Activated T-helper 1 cell treated with Interleukin-2 at 50 U/mL for 16 hours (primary cell): ENCODE results near the gene ELMO1.
A peak's percentile ranks its signal among the peaks of the same experiment; 100 is the strongest.

Source experiments
- DNase-seq: peaks from one replicate; pipeline ENCODE4 v3.0.0-alpha.2; 2020; ENCODE audit warnings: low read depth

Gene ELMO1

GRCh38 chr7:37310327-37311080 lies 138.2 kb downstream of the ELMO1 start:
- no peak for DNase-seq

GRCh38 chr7:37309493-37309892 lies 139.2 kb downstream of the ELMO1 start:
- no peak for DNase-seq

- no peak for DNase-seq
Observed at GRCh38 chr7:37304921-37305320, 143.7 kb downstream of the ELMO1 start.

- no peak for DNase-seq
Observed at GRCh38 chr7:37297546-37297945, 151.1 kb downstream of the ELMO1 start.

GRCh38 chr7:37295401-37295800 lies 153.3 kb downstream of the ELMO1 start:
- no peak for DNase-seq

- DNase-seq, result no peak
Observed at GRCh38 chr7:37290731-37291130, 157.9 kb downstream of the ELMO1 start.

- no peak for DNase-seq
Observed at GRCh38 chr7:37289781-37290180, 158.9 kb downstream of the ELMO1 start.

- no peak for DNase-seq
Observed at GRCh38 chr7:37289367-37289766, 159.3 kb downstream of the ELMO1 start.

GRCh38 chr7:37287131-37287855 lies 161.4 kb downstream of the ELMO1 start:
- no peak for DNase-seq

- no peak for DNase-seq
Observed at GRCh38 chr7:37286454-37286832, 162.2 kb downstream of the ELMO1 start.

GRCh38 chr7:37285706-37286453 lies 162.8 kb downstream of the ELMO1 start:
- DNase-seq, result no peak

GRCh38 chr7:37284805-37285231 lies 163.8 kb downstream of the ELMO1 start:
- DNase-seq, result peak; percentile 23

- no peak for DNase-seq
Observed at GRCh38 chr7:37284285-37284684, 164.4 kb downstream of the ELMO1 start.

- no peak for DNase-seq
Observed at GRCh38 chr7:37283716-37284115, 164.9 kb downstream of the ELMO1 start.

GRCh38 chr7:37282927-37283326 lies 165.7 kb downstream of the ELMO1 start:
- no peak for DNase-seq

GRCh38 chr7:37282093-37282444 lies 166.6 kb downstream of the ELMO1 start:
- DNase-seq, result no peak

- DNase-seq, result no peak
Observed at GRCh38 chr7:37281368-37282092, 167.1 kb downstream of the ELMO1 start.

- no peak for DNase-seq
Observed at GRCh38 chr7:37277513-37277912, 171.2 kb downstream of the ELMO1 start.

GRCh38 chr7:37275078-37275710 lies 173.5 kb downstream of the ELMO1 start:
- DNase-seq, result no peak

- no peak for DNase-seq
Observed at GRCh38 chr7:37273891-37274290, 174.8 kb downstream of the ELMO1 start.

- DNase-seq, result no peak
Observed at GRCh38 chr7:37269711-37270508, 178.8 kb downstream of the ELMO1 start.
